ENCODE measurements around the gene RHOXF2. TPM values are rescaled to one million over a fixed set of nuclear protein-coding genes. Genes with fewer than 3 reads are reported as not detected.

Gene RHOXF2
- total and polyA plus RNA-seq, 2 experiments from 2014 or later, result 0.39 TPM; not detected in 1

- Histone ChIP-seq H3K4me1 (ENCODE audit: low read depth) (no peaks in the 10 kb centered on the region), H3K4me3 (no peak overlapping the region), H3K27ac (no peak overlapping the region), H3K36me3 (no peaks in the 10 kb centered on the region), H3K27me3 (no peaks in the 10 kb centered on the region), H3K9me3 (ENCODE audit: low read depth) (no peaks in the 10 kb centered on the region)
- no peak for DNase-seq (ENCODE audit: low read depth in 1 of 2, low spot score in 1 of 2)
- TF ChIP-seq CTCF (IDR thresholded peaks at IDR 0.05; ENCODE audit: low read depth, low read length), result no peak
Observed at GRCh38 chrX:120136128-120136527, 22.3 kb upstream of the RHOXF2 start.

GRCh38 chrX:120136840-120137239 is 21.6 kb upstream of the RHOXF2 start:
- TF ChIP-seq CTCF (IDR thresholded peaks at IDR 0.05; ENCODE audit: low read depth, low read length), result no peak
- H3K9me3 ChIP-seq (ENCODE audit: low read depth), result no peaks in the 10 kb centered on the region
- H3K4me1 ChIP-seq (ENCODE audit: low read depth), result no peaks in the 10 kb centered on the region
- H3K4me3 ChIP-seq, result no peak overlapping the region
- H3K27ac ChIP-seq, result no peak overlapping the region
- DNase-seq (ENCODE audit: low read depth in 1 of 2, low spot score in 1 of 2), result no peak
- H3K27me3 ChIP-seq, result no peaks in the 10 kb centered on the region
- H3K36me3 ChIP-seq, result no peaks in the 10 kb centered on the region

GRCh38 chrX:120137439-120137838 is 21.0 kb upstream of the RHOXF2 start:
- Histone ChIP-seq H3K4me1 (ENCODE audit: low read depth) (no peaks in the 10 kb centered on the region), H3K4me3 (no peak overlapping the region), H3K9me3 (ENCODE audit: low read depth) (no peaks in the 10 kb centered on the region), H3K27me3 (no peaks in the 10 kb centered on the region), H3K36me3 (no peaks in the 10 kb centered on the region), H3K27ac (no peak overlapping the region)
- TF ChIP-seq CTCF (IDR thresholded peaks at IDR 0.05; ENCODE audit: low read depth, low read length), result peak; percentile 4
- DNase-seq (ENCODE audit: low read depth in 1 of 2, low spot score in 1 of 2), result no peak

- DNase-seq (ENCODE audit: low read depth in 1 of 2, low spot score in 1 of 2), result no peak
Observed at GRCh38 chrX:120140293-120140981, 18.0 kb upstream of the RHOXF2 start.

GRCh38 chrX:120144178-120144844 is 14.1 kb upstream of the RHOXF2 start:
- Histone ChIP-seq H3K4me3 (no peak overlapping the region), H3K36me3 (no peaks in the 10 kb centered on the region)
- no peak for TF ChIP-seq CTCF (IDR thresholded peaks at IDR 0.05; ENCODE audit: low read depth, low read length)

More at GRCh38 chrX:120140293-120140981, 18.0 kb upstream of the RHOXF2 start:
- H3K9me3 ChIP-seq (ENCODE audit: low read depth), result no peaks in the 10 kb centered on the region
- no peaks in the 10 kb centered on the region for H3K4me1 ChIP-seq (ENCODE audit: low read depth)
- no peaks in the 10 kb centered on the region for H3K27me3 ChIP-seq
- H3K36me3 ChIP-seq, result no peaks in the 10 kb centered on the region
- no peak overlapping the region for H3K27ac ChIP-seq
- TF ChIP-seq CTCF (IDR thresholded peaks at IDR 0.05; ENCODE audit: low read depth, low read length), result no peak
- no peak overlapping the region for H3K4me3 ChIP-seq

More at GRCh38 chrX:120144178-120144844, 14.1 kb upstream of the RHOXF2 start:
- Histone ChIP-seq H3K9me3 (ENCODE audit: low read depth) (no peaks in the 10 kb centered on the region), H3K27me3 (no peaks in the 10 kb centered on the region), H3K4me1 (ENCODE audit: low read depth) (no peaks in the 10 kb centered on the region), H3K27ac (no peak overlapping the region)
- peak in 1 of 2 donors; percentile 41 for DNase-seq (ENCODE audit: low read depth in 1 of 2, low spot score in 1 of 2)
